HCT116 (cell line): Measurements from ENCODE around the gene CFAP58. TPM values are rescaled to one million over a fixed set of nuclear protein-coding genes. Genes with fewer than 3 reads are reported as not detected.

Experiments
- ATAC-seq: fragments of 200-7000 bp; cut with Tn5 transposase; 2 replicates; pipeline ENCODE4 v1.9.1; 2020; ENCODE audit warnings: mild to moderate bottlenecking, moderate library complexity
- BruUV-seq: library from RNA; stranded (reverse); fragments of 400-500 nt; replicated peaks from 2 replicates; lab custom pipeline; 2021; lab: Mats Ljungman, UMichigan
- CTCF ChIA-PET: fragments of 300-600 bp; sonication (Branson Sonifier 250); formaldehyde crosslinking; loops from one replicate; lab custom pipeline; 2021; ENCODE audit warnings: antibody characterized with exemption; lab: Charles Lee
- POLR2A ChIA-PET: fragments of 300-600, 350-600 bp; sonication (Branson Sonifier 250); formaldehyde crosslinking; loops from one replicate; lab custom pipeline; 2021; ENCODE audit warnings: antibody characterized with exemption; lab: Charles Lee
- RAD21 ChIA-PET, 2 experiments: fragments of 300-600 bp; sonication (Branson Sonifier 250); formaldehyde crosslinking; loops; one replicate each; lab custom pipeline; 2023; ENCODE audit warnings: low total read pairs in 2 of 2; ENCODE audit not compliant: uncharacterized antibody in 2 of 2, unreplicated experiment in 2 of 2, low non-redundant PET in 1 of 2; lab: Charles Lee
- DNase-seq: peaks from one replicate; pipeline ENCODE4 v3.0.0-alpha.2; 2010; ENCODE audit warnings: low read depth, low spot score
- H2AFZ ChIP-seq: fragments of 200-600 bp; shearing (Covaris generic), sonication (generic); 2 replicates; pipeline ENCODE4 v1.6.1; 2017; ENCODE audit warnings: low read depth, mixed run types, mixed read lengths, antibody characterized with exemption, low read length; ENCODE audit not compliant: poor library complexity, severe bottlenecking
- H3K27ac ChIP-seq: 2 replicates; pipeline ENCODE4 v1.5.1; 2012; ENCODE audit warnings: low read depth, low read length
- H3K27me3 ChIP-seq: fragments of 200-600 bp; sonication (generic); 2 replicates; pipeline ENCODE4 v1.6.1; 2016; ENCODE audit warnings: mixed run types, low read length, mixed read lengths; ENCODE audit not compliant: insufficient read depth
- H3K36me3 ChIP-seq, 2 experiments: fragments of 200-500 bp in 1 of 2; fragments of 200-600 bp in 1 of 2; sonication (Bioruptor generic) in 1 of 2; sonication (generic) in 1 of 2; 2 replicates each; pipeline versions ENCODE4 v1.5.1 to v1.6.1; 2014 to 2016; ENCODE audit warnings: low read length in 2 of 2, inconsistent platforms in 1 of 2, mixed read lengths in 1 of 2, mixed run types in 1 of 2; ENCODE audit not compliant: insufficient read depth in 2 of 2, control insufficient read depth in 1 of 2
- H3K4me1 ChIP-seq, 2 experiments: fragments of 200-600 bp in 1 of 2; sonication (generic) in 1 of 2; 2 replicates each; pipeline versions ENCODE4 v1.5.1 to v1.6.1; 2012 to 2017; ENCODE audit warnings: low read length in 2 of 2, inconsistent platforms in 1 of 2, mild to moderate bottlenecking in 1 of 2, mixed read lengths in 1 of 2, mixed run types in 1 of 2, moderate library complexity in 1 of 2; ENCODE audit not compliant: insufficient read depth in 2 of 2, control insufficient read depth in 1 of 2
- H3K4me2 ChIP-seq: fragments of 200-600 bp; sonication (generic); 2 replicates; pipeline ENCODE4 v1.6.1; 2017; ENCODE audit warnings: mixed run types, low read length, mixed read lengths
- H3K4me3 ChIP-seq, 2 experiments: fragments of 200-600 bp in 1 of 2; sonication (generic) in 1 of 2; replicated peaks in 1 of 2; 2 replicates each; pipeline ENCODE4 v1.5.1; 2011 to 2016; ENCODE audit warnings: low read length in 2 of 2, control low read depth in 1 of 2, low read depth in 1 of 2, mild to moderate bottlenecking in 1 of 2, mixed read lengths in 1 of 2, mixed run types in 1 of 2
- H3K79me2 ChIP-seq: fragments of 200-600 bp; sonication (generic); 2 replicates; pipeline ENCODE4 v1.6.1; 2017; ENCODE audit warnings: mild to moderate bottlenecking, mixed run types, low read length, moderate library complexity, mixed read lengths; ENCODE audit not compliant: insufficient read depth
- H3K9ac ChIP-seq: fragments of 200-600 bp; sonication (generic); 2 replicates; pipeline ENCODE4 v1.6.1; 2016; ENCODE audit warnings: low read length, mixed read lengths
- H3K9me2 ChIP-seq: fragments of 200-600 bp; sonication (generic), shearing (Covaris generic); 2 replicates; pipeline ENCODE4 v1.6.1; 2017; ENCODE audit warnings: mixed run types, mild to moderate bottlenecking, moderate library complexity; ENCODE audit not compliant: insufficient read depth
- H3K9me3 ChIP-seq, 2 experiments: fragments of 200-500 bp in 1 of 2; fragments of 200-600 bp in 1 of 2; sonication (Bioruptor generic) in 1 of 2; sonication (generic) in 1 of 2; 2 replicates each; pipeline ENCODE4 v1.6.1; 2014 to 2017; ENCODE audit warnings: low read length in 2 of 2, mixed read lengths in 2 of 2, inconsistent platforms in 1 of 2, low read depth in 1 of 2, mild to moderate bottlenecking in 1 of 2, mixed run types in 1 of 2, moderate library complexity in 1 of 2; ENCODE audit not compliant: control insufficient read depth in 1 of 2, insufficient read depth in 1 of 2
- H4K20me1 ChIP-seq: fragments of 200-600 bp; sonication (generic), shearing (Covaris generic); 2 replicates; pipeline ENCODE4 v1.6.1; 2017; ENCODE audit warnings: mixed run types, mild to moderate bottlenecking, moderate library complexity; ENCODE audit not compliant: insufficient read depth
- ELF1 ChIP-seq: IDR thresholded peaks from 2 replicates; pipeline ENCODE4 v1.6.1; 2012; ENCODE audit warnings: low read depth, borderline replicate concordance
- EZH2phosphoT487 ChIP-seq: fragments of 200-600 bp; IDR thresholded peaks from 2 replicates; pipeline ENCODE4 v1.6.1; 2018; ENCODE audit warnings: antibody characterized with exemption, borderline replicate concordance
- FOSL1 ChIP-seq: IDR thresholded peaks from 2 replicates; pipeline ENCODE4 v1.6.1; 2012; ENCODE audit warnings: low read depth
- JUND ChIP-seq: IDR thresholded peaks from 2 replicates; pipeline ENCODE4 v1.6.1; 2012
- POLR2A ChIP-seq: IDR thresholded peaks from 2 replicates; pipeline ENCODE4 v1.7.0; 2011; ENCODE audit warnings: borderline replicate concordance; ENCODE audit not compliant: insufficient read depth, insufficient read length; ENCODE audit errors: extremely low read depth
- RAD21 ChIP-seq: IDR thresholded peaks from 2 replicates; pipeline ENCODE4 v1.6.1; 2012; ENCODE audit warnings: low read depth, mild to moderate bottlenecking
- SP1 ChIP-seq: IDR thresholded peaks from 2 replicates; pipeline ENCODE4 v1.6.1; 2012; ENCODE audit warnings: low read depth
- YY1 ChIP-seq: IDR thresholded peaks from 2 replicates; pipeline ENCODE4 v1.6.1; 2011; ENCODE audit warnings: low read length, low read depth, moderate library complexity, mild to moderate bottlenecking; ENCODE audit not compliant: insufficient replicate concordance; ENCODE audit errors: extremely low read depth
- ZFX ChIP-seq: fragments of 450-650 bp; IDR thresholded peaks from 2 replicates; pipeline ENCODE4 v1.6.1; 2017
- ZNF274 ChIP-seq: fragments of 200-500 bp; sonication (Bioruptor generic); IDR thresholded peaks from 2 replicates; pipeline ENCODE4 v1.6.1; 2014; ENCODE audit warnings: mild to moderate bottlenecking, low read depth, low read length, inconsistent platforms
- intact Hi-C: fragments of 100-400 bp; cut with micrococcal nuclease; formaldehyde crosslinking; loops from 2 replicates; pipeline ENCODE4 v1.10.0; 2022
- total RNA-seq: library from RNA; stranded (reverse); gene quantifications from one replicate; pipeline ENCODE4 v1.2.1, GENCODE V29; 2021; ENCODE audit not compliant: unreplicated experiment
- TF ChIP-seq, protein P1 (sequence below): IDR thresholded peaks from 2 replicates; pipeline ENCODE4 v1.6.1; 2012; ENCODE audit warnings: low read depth
- TF ChIP-seq, protein P2 (sequence below): IDR thresholded peaks from 2 replicates; pipeline ENCODE4 v1.6.1; 2012
- TF ChIP-seq, protein P3 (sequence below), 3 experiments: fragments of 200-600 bp in 1 of 3; sonication (generic) in 1 of 3; IDR thresholded peaks in 2 of 3; conservative IDR thresholded peaks in 1 of 3; 2 replicates each; pipeline ENCODE4 v1.5.1; 2012 to 2017; ENCODE audit warnings: low read depth in 2 of 3, low read length in 2 of 3, antibody characterized with exemption in 1 of 3, borderline replicate concordance in 1 of 3, control low read depth in 1 of 3, mild to moderate bottlenecking in 1 of 3, mixed read lengths in 1 of 3, mixed run types in 1 of 3, moderate library complexity in 1 of 3; ENCODE audit not compliant: insufficient read depth in 1 of 3
- TF ChIP-seq, protein P4 (sequence below): IDR thresholded peaks from 2 replicates; pipeline ENCODE4 v1.6.1; 2011; ENCODE audit warnings: mild to moderate bottlenecking, low read length, moderate library complexity; ENCODE audit not compliant: insufficient replicate concordance; ENCODE audit errors: extremely low read depth
- TF ChIP-seq, protein P5 (sequence below): IDR thresholded peaks from 2 replicates; pipeline ENCODE4 v1.6.1; 2012

Gene CFAP58
- total RNA-seq, 1 experiment from 2014 or later: 0.91 TPM

DNA sequence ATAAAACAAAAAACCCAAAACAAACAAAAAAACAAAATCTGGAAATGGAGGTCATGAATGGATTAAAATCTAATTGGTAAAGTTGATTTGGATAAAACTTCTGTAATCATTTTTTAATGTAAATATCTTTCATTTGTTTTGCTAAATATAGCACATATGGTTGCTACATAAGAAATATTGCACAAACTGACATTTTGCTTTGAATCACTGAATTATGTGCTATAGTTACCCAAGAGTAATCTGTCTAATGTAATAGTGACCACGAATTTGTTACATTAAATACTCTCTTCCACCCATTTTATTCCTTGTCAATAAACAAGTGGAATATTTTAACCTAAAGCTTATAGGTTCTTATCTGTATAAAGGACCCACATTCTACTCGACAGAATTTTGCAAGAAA, 6.2 kb downstream of the CFAP58 start:
- Histone ChIP-seq H3K27me3 (peaks cover 24% of the 10 kb centered on the region), H3K4me2 (no peak overlapping the region), H3K4me1 (no peaks in the 10 kb centered on the region), H3K9ac (no peak overlapping the region), H3K9me3 (no peaks in the 10 kb centered on the region), H3K27ac (no peak overlapping the region), H3K9me2 (no peaks in the 10 kb centered on the region), H3K36me3 (no peaks in the 10 kb centered on the region), H2AFZ (no peak overlapping the region), H4K20me1 (no peaks in the 10 kb centered on the region), H3K4me3 (no peak overlapping the region), H3K79me2 (no peaks in the 10 kb centered on the region)
- RAD21 ChIA-PET: no interaction called here
- POLR2A ChIA-PET: no interaction called here
- DNase-seq (no peak), ATAC-seq (no peak)
- CTCF ChIA-PET: no interaction called here
- TF ChIP-seq JUND (no peak), FOSL1 (no peak), EZH2phosphoT487 (no peak), POLR2A (no peak), YY1 (no peak), ZNF274 (no peak), SP1 (no peak), RAD21 (no peak), ZFX (no peak), ELF1 (no peak)
- TF ChIP-seq, protein P1, sequence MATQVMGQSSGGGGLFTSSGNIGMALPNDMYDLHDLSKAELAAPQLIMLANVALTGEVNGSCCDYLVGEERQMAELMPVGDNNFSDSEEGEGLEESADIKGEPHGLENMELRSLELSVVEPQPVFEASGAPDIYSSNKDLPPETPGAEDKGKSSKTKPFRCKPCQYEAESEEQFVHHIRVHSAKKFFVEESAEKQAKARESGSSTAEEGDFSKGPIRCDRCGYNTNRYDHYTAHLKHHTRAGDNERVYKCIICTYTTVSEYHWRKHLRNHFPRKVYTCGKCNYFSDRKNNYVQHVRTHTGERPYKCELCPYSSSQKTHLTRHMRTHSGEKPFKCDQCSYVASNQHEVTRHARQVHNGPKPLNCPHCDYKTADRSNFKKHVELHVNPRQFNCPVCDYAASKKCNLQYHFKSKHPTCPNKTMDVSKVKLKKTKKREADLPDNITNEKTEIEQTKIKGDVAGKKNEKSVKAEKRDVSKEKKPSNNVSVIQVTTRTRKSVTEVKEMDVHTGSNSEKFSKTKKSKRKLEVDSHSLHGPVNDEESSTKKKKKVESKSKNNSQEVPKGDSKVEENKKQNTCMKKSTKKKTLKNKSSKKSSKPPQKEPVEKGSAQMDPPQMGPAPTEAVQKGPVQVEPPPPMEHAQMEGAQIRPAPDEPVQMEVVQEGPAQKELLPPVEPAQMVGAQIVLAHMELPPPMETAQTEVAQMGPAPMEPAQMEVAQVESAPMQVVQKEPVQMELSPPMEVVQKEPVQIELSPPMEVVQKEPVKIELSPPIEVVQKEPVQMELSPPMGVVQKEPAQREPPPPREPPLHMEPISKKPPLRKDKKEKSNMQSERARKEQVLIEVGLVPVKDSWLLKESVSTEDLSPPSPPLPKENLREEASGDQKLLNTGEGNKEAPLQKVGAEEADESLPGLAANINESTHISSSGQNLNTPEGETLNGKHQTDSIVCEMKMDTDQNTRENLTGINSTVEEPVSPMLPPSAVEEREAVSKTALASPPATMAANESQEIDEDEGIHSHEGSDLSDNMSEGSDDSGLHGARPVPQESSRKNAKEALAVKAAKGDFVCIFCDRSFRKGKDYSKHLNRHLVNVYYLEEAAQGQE: no peak
- TF ChIP-seq, protein P2, sequence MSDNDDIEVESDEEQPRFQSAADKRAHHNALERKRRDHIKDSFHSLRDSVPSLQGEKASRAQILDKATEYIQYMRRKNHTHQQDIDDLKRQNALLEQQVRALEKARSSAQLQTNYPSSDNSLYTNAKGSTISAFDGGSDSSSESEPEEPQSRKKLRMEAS: no peak
- TF ChIP-seq, protein P3, sequence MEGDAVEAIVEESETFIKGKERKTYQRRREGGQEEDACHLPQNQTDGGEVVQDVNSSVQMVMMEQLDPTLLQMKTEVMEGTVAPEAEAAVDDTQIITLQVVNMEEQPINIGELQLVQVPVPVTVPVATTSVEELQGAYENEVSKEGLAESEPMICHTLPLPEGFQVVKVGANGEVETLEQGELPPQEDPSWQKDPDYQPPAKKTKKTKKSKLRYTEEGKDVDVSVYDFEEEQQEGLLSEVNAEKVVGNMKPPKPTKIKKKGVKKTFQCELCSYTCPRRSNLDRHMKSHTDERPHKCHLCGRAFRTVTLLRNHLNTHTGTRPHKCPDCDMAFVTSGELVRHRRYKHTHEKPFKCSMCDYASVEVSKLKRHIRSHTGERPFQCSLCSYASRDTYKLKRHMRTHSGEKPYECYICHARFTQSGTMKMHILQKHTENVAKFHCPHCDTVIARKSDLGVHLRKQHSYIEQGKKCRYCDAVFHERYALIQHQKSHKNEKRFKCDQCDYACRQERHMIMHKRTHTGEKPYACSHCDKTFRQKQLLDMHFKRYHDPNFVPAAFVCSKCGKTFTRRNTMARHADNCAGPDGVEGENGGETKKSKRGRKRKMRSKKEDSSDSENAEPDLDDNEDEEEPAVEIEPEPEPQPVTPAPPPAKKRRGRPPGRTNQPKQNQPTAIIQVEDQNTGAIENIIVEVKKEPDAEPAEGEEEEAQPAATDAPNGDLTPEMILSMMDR (IDR thresholded peaks at IDR 0.05 in 2 of 3, conservative IDR thresholded peaks at IDR 0.05 in 1 of 3; ENCODE audit: borderline replicate concordance in 1 of 3, insufficient read depth in 1 of 3, low read depth in 2 of 3, low read length in 2 of 3): no peak
- TF ChIP-seq, protein P4, sequence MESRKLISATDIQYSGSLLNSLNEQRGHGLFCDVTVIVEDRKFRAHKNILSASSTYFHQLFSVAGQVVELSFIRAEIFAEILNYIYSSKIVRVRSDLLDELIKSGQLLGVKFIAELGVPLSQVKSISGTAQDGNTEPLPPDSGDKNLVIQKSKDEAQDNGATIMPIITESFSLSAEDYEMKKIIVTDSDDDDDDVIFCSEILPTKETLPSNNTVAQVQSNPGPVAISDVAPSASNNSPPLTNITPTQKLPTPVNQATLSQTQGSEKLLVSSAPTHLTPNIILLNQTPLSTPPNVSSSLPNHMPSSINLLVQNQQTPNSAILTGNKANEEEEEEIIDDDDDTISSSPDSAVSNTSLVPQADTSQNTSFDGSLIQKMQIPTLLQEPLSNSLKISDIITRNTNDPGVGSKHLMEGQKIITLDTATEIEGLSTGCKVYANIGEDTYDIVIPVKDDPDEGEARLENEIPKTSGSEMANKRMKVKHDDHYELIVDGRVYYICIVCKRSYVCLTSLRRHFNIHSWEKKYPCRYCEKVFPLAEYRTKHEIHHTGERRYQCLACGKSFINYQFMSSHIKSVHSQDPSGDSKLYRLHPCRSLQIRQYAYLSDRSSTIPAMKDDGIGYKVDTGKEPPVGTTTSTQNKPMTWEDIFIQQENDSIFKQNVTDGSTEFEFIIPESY: no peak
- TF ChIP-seq, protein P5, sequence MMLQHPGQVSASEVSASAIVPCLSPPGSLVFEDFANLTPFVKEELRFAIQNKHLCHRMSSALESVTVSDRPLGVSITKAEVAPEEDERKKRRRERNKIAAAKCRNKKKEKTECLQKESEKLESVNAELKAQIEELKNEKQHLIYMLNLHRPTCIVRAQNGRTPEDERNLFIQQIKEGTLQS: no peak
- intact Hi-C loops: no loop called here
- BruUV-seq: no TSS peak
